Tibial artery (tissue), 4 donors: ENCODE measurements around the gene ZNF217.

Experiments used
- DNase-seq, 2 donors: peaks; one replicate each; pipeline ENCODE4 v3.0.0-alpha.2; 2019
- H3K27ac ChIP-seq, 2 donors: fragments of 200-600 bp; sonication (generic) in 1 of 2; 1 replicate in 1 of 2; 2 replicates in 1 of 2; pipeline ENCODE4 v1.5.1; 2018 to 2019; ENCODE audit warnings: mild to moderate bottlenecking in 1 of 2
- H3K27me3 ChIP-seq, 2 donors: fragments of 200-600 bp; sonication (generic) in 1 of 2; one replicate each; pipeline versions ENCODE4 v1.5.1 to v1.6.0; 2016 to 2019
- H3K36me3 ChIP-seq, 3 donors: fragments of 200-600 bp; sonication (generic) in 2 of 3; one replicate each; pipeline ENCODE4 v1.5.1; 2016 to 2019; ENCODE audit warnings: mild to moderate bottlenecking in 2 of 3
- H3K4me1 ChIP-seq, 4 donors: fragments of 200-600 bp; sonication (generic) in 2 of 4; 1 replicate in 3 of 4; 2 replicates in 1 of 4; pipeline ENCODE4 v1.5.1; 2016 to 2019
- H3K4me3 ChIP-seq, 2 donors: fragments of 200-600 bp; sonication (generic) in 1 of 2; 1 replicate in 1 of 2; 2 replicates in 1 of 2; pipeline ENCODE4 v1.5.1; 2018 to 2019; ENCODE audit warnings: mild to moderate bottlenecking in 2 of 2
- H3K9me3 ChIP-seq, 3 donors: fragments of 200-600 bp; sonication (generic) in 1 of 3; one replicate each; pipeline ENCODE4 v1.5.1; 2016 to 2019
- intact Hi-C: fragments of 100-400 bp; cut with DNase I; formaldehyde crosslinking; loops from one replicate; pipeline ENCODE4 v1.15.0; 2023; ENCODE audit warnings: low total_unique reads
- TF ChIP-seq, protein P1 (sequence below), 2 experiments: fragments of 200-600 bp in 1 of 2; fragments of 450-650 bp in 1 of 2; IDR thresholded peaks; one replicate each; pipeline ENCODE4 v1.5.1; 2017 to 2019; ENCODE audit warnings: antibody characterized with exemption in 2 of 2, mild to moderate bottlenecking in 1 of 2, moderate library complexity in 1 of 2

The ZNF217 gene

DNA sequence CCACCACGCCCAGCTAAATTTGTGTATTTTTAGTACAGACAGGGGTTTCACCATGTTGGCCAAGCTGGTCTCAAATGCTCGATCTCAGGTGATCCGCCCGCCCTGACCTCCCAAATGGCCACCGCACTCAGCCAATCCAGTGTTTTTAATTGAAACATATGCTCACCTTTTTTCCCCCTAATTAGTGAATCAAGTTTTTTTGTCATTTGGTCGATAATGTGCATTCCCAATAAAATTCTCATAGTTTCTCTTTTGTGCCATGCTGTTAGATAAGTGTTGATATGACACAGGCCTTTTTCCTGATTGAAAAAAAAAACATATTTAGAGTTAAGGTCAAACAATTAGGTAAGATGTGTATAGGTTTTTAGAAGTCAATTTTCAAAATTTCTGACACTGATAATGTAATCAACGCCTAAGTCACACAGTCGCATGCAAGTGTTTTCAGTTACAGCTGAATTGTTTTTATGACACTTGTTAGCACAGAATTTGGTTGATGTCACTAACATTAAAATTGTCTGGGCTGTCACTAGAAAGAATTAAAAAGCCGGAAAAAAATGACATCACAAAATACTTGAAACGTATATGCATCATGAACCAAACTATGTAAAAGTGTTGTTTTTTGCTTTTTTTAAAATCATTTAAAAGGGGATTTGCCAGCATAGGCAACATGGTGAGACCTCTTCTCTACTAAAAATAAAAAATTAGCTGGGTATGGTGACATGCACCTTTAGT is 21.9 kb downstream of the ZNF217 start:
- intact Hi-C loops: loop anchor here (10.0 kb wide), 1 partner anchor 633 kb away; the partner anchor contains the start of gene PFDN4
- no peaks in the 10 kb centered on the region for H3K27me3 ChIP-seq
- peaks cover 13 to 78% (median 66%) of the 10 kb centered on the region in 3 donors for H3K36me3 ChIP-seq
- H3K4me3 ChIP-seq: no peak overlapping the region
- H3K4me1 ChIP-seq: no peaks in the 10 kb centered on the region
- TF ChIP-seq, protein P1, sequence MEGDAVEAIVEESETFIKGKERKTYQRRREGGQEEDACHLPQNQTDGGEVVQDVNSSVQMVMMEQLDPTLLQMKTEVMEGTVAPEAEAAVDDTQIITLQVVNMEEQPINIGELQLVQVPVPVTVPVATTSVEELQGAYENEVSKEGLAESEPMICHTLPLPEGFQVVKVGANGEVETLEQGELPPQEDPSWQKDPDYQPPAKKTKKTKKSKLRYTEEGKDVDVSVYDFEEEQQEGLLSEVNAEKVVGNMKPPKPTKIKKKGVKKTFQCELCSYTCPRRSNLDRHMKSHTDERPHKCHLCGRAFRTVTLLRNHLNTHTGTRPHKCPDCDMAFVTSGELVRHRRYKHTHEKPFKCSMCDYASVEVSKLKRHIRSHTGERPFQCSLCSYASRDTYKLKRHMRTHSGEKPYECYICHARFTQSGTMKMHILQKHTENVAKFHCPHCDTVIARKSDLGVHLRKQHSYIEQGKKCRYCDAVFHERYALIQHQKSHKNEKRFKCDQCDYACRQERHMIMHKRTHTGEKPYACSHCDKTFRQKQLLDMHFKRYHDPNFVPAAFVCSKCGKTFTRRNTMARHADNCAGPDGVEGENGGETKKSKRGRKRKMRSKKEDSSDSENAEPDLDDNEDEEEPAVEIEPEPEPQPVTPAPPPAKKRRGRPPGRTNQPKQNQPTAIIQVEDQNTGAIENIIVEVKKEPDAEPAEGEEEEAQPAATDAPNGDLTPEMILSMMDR (IDR thresholded peaks at IDR 0.05): no peak
- H3K9me3 ChIP-seq: no peaks in the 10 kb centered on the region
- DNase-seq: no peak
- H3K27ac ChIP-seq: no peak overlapping the region

DNA sequence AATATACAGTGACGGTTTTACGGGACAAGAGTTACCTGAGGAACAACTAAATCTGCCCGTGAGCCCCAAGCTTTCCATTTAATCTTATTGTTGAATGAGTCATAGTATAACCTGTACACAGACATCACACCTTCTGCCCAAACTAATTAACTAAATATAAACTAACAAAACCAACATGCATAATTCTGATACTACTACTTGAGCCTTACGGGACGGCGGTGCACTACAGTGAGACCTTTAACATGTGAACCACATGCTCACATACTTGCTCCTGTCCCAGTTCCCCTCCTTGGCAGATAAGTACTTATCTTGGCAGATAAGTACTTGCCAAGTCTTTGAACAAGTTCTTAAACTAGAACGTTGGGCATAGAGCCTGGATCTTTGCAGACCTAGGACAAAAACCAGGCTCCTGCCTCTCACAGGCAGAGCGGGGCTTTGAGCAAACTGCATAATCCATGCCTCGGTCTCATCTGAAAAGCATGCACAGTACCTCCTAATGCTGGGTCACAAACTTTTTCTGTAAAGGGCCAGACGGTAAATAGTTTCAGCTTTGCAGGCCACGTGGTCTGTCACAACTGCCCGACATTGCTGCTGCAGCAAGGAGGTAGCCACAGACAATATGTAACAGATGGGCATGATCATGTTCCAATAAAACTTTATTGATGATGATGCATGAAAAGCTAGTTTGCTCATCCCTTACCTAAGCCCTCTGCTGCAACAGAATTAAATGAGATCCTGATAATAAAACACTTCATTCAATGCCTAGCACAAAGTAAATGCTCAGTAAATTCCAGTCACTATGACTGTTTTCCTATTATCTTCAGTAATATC is 23.0 kb downstream of the ZNF217 start:
- Histone ChIP-seq H3K9me3 (no peaks in the 10 kb centered on the region), H3K36me3 (peaks cover 6 to 78% (median 63%) of the 10 kb centered on the region in 3 donors), H3K27me3 (no peaks in the 10 kb centered on the region), H3K27ac (no peak overlapping the region), H3K4me3 (no peak overlapping the region), H3K4me1 (no peaks in the 10 kb centered on the region)
- DNase-seq: no peak
- TF ChIP-seq, protein P1 (IDR thresholded peaks at IDR 0.05): no peak
- intact Hi-C loops: loop anchor here (10.0 kb wide), 1 partner anchor 634 kb away; the partner anchor contains the start of gene PFDN4

DNA sequence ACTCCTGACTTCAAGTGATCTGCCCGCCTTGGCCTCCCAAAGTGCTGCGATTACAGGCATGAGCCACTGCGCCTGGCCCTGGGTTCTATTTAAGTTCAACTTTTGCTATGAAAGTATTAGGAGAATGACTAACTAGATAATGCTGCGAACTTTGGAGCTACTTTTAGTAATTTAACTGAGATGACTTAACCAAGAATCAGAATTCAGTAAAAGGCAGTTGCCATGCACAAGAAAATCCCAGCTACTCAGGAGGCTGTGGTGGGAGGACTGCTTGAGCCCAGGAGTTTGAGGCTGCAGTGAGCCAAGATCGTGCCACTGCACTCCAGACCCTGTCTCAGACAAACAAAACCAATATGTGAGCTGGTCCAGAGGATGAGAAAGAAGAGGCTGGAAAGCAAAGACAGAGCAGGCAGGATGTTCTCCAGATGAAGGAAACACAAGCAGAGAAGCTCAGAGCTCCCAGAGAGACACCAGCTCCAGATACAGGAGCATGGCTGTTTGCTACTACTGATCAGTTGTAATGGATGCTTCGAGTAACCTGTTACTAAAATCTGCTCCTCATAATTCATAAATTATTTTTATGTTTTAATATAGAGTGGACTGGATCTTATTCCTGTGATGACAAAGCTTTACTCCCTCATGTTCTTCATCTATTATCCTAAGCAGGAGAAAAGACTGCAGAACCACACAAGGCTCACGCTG is 23.9 kb downstream of the ZNF217 start:
- intact Hi-C loops: loop anchor here (10.0 kb wide), 1 partner anchor 635 kb away; the partner anchor contains the start of gene PFDN4
- DNase-seq: no peak
- Histone ChIP-seq H3K27ac (no peak overlapping the region), H3K9me3 (no peaks in the 10 kb centered on the region), H3K4me1 (no peaks in the 10 kb centered on the region), H3K36me3 (peaks cover 0 to 78% (median 63%) of the 10 kb centered on the region in 3 donors), H3K27me3 (no peaks in the 10 kb centered on the region), H3K4me3 (no peak overlapping the region)
- TF ChIP-seq, protein P1 (IDR thresholded peaks at IDR 0.05): no peak

DNA sequence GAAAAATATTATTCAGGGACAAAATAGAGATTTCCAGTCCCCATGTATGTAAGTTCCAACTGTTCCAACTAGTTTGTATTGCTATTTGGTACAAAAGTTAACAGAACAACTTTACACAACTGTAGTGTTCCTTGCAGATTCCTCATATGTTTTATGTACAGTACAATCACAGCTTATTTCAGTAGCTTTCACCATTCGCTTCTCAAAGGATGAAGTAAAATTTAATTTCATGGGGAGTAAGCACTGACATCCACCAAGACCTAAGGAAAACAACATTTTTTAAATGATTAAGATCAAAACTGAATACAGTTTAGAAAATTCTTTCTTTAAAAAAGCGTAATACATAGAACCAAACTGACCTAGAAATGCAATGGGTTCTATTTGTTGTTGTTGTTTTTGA is 24.6 kb downstream of the ZNF217 start:
- intact Hi-C loops: no loop called here

DNA sequence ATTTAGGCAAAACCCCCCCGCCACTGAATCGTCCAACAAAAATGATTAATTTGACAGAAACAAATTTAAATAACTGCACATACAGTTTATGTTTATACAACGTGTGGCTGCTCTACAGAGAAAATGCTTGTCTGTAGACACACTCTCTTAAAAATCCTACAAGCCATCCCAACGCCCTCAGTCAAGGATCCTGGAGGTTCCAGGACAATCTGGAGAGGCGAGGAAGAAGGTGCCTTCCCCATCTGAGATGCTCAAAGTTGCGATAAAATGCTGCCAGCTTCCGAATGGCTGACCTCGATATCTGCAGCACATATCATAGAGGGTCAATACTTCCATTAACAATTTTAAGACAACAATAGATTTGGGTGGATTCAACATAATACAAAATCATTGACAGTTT is 25.3 kb downstream of the ZNF217 start:
- Histone ChIP-seq H3K27ac (no peak overlapping the region), H3K4me3 (no peak overlapping the region), H3K4me1 (no peaks in the 10 kb centered on the region), H3K9me3 (no peaks in the 10 kb centered on the region), H3K36me3 (peaks cover 0 to 67% (median 53%) of the 10 kb centered on the region in 3 donors), H3K27me3 (no peaks in the 10 kb centered on the region)
- intact Hi-C loops: no loop called here
- TF ChIP-seq, protein P1 (IDR thresholded peaks at IDR 0.05): no peak
- DNase-seq: no peak

More for the DNA sequence above, 24.6 kb downstream of the ZNF217 start:
- DNase-seq: no peak
- H3K36me3 ChIP-seq: peaks cover 0 to 73% (median 59%) of the 10 kb centered on the region in 3 donors
- no peak overlapping the region for H3K27ac ChIP-seq
- no peaks in the 10 kb centered on the region for H3K27me3 ChIP-seq
- TF ChIP-seq, protein P1 (IDR thresholded peaks at IDR 0.05): no peak
- H3K4me1 ChIP-seq: no peaks in the 10 kb centered on the region
- no peaks in the 10 kb centered on the region for H3K9me3 ChIP-seq
- H3K4me3 ChIP-seq: no peak overlapping the region
